Immature natural killer cell (primary cell): Measurements from ENCODE around the gene CTNNA3. TPM values are rescaled to one million over a fixed set of nuclear protein-coding genes. Genes with fewer than 3 reads are reported as not detected.

Experiments
- DNase-seq, 3 donors: peaks; one replicate each; pipeline ENCODE4 v3.0.0; 2022; ENCODE audit warnings: mixed read lengths in 1 of 3
- H3K27ac Mint-ChIP-seq, 6 donors: one replicate each; pipeline ENCODE4 v1.8.0; 2020; ENCODE audit warnings: mixed read lengths in 6 of 6, mild to moderate bottlenecking in 5 of 6, inconsistent platforms in 4 of 6, moderate library complexity in 3 of 6
- H3K27me3 Mint-ChIP-seq, 3 donors: one replicate each; pipeline ENCODE4 v1.8.0; 2020 to 2021; ENCODE audit warnings: low read depth in 3 of 3, mild to moderate bottlenecking in 3 of 3, mixed read lengths in 3 of 3, moderate library complexity in 3 of 3, inconsistent platforms in 1 of 3
- H3K36me3 Mint-ChIP-seq, 3 donors: one replicate each; pipeline ENCODE4 v1.8.0; 2020; ENCODE audit warnings: mixed read lengths in 3 of 3, inconsistent platforms in 2 of 3, mild to moderate bottlenecking in 2 of 3
- H3K4me1 Mint-ChIP-seq, 2 donors: one replicate each; pipeline ENCODE4 v1.8.0; 2020; ENCODE audit warnings: inconsistent platforms in 2 of 2, mild to moderate bottlenecking in 2 of 2, mixed read lengths in 2 of 2, moderate library complexity in 1 of 2
- H3K4me3 Mint-ChIP-seq, 5 donors: one replicate each; pipeline ENCODE4 v1.8.0; 2020; ENCODE audit warnings: mild to moderate bottlenecking in 5 of 5, mixed read lengths in 5 of 5, inconsistent platforms in 3 of 5, moderate library complexity in 3 of 5
- H3K9me3 Mint-ChIP-seq, 6 donors: one replicate each; pipeline ENCODE4 v1.8.0; 2020; ENCODE audit warnings: mild to moderate bottlenecking in 6 of 6, mixed read lengths in 6 of 6, inconsistent platforms in 4 of 6, moderate library complexity in 3 of 6
- polyA plus RNA-seq, 3 donors: library from polyadenylated mRNA; unstranded; fragments of 300-500 nt; fragmentation: Illumina TruSeq; gene quantifications; one replicate each; pipeline ENCODE4 v1.2.3, GENCODE V29; 2021

The CTNNA3 gene
- polyA plus RNA-seq, 3 donors from 2014 or later: not detected

GRCh38 chr10:66778351-66778750, 917.6 kb downstream of the CTNNA3 start:
- Mint-ChIP-seq H3K9me3 (peaks cover 6 to 23% (median 7%) of the 10 kb centered on the region in 6 donors), H3K4me3 (no peak overlapping the region), H3K4me1 (no peaks in the 10 kb centered on the region), H3K27me3 (peaks cover 0 to 2% (median 0%) of the 10 kb centered on the region in 3 donors), H3K36me3 (peaks cover 0 to 6% (median 0%) of the 10 kb centered on the region in 3 donors), H3K27ac (no peak overlapping the region)
- DNase-seq: no peak

- H3K4me3 Mint-ChIP-seq: no peak overlapping the region
- H3K27ac Mint-ChIP-seq: no peak overlapping the region
- no peak for DNase-seq
- H3K9me3 Mint-ChIP-seq: peaks cover 3 to 23% (median 8%) of the 10 kb centered on the region in 6 donors
- H3K27me3 Mint-ChIP-seq: peaks cover 0 to 2% (median 0%) of the 10 kb centered on the region in 3 donors
- peaks cover 0 to 6% (median 0%) of the 10 kb centered on the region in 3 donors for H3K36me3 Mint-ChIP-seq
- H3K4me1 Mint-ChIP-seq: no peaks in the 10 kb centered on the region
Observed at GRCh38 chr10:66777665-66778064, 918.3 kb downstream of the CTNNA3 start.

- Mint-ChIP-seq H3K36me3 (peaks cover 0 to 6% (median 0%) of the 10 kb centered on the region in 3 donors), H3K4me3 (no peak overlapping the region), H3K4me1 (no peaks in the 10 kb centered on the region), H3K27me3 (no peaks in the 10 kb centered on the region), H3K9me3 (peaks cover 0 to 17% (median 12%) of the 10 kb centered on the region in 6 donors), H3K27ac (no peak overlapping the region)
- DNase-seq: no peak
Observed at GRCh38 chr10:66773472-66773817, 922.5 kb downstream of the CTNNA3 start.

- no peak for DNase-seq
- Mint-ChIP-seq H3K27ac (no peak overlapping the region), H3K9me3 (peaks cover 0 to 17% (median 12%) of the 10 kb centered on the region in 6 donors), H3K27me3 (no peaks in the 10 kb centered on the region), H3K4me1 (no peaks in the 10 kb centered on the region), H3K4me3 (no peak overlapping the region), H3K36me3 (peaks cover 0 to 6% (median 0%) of the 10 kb centered on the region in 3 donors)
Observed at GRCh38 chr10:66772548-66773471, 923.2 kb downstream of the CTNNA3 start.

- Mint-ChIP-seq H3K36me3 (no peaks in the 10 kb centered on the region), H3K27ac (no peak overlapping the region), H3K9me3 (peaks cover 3 to 38% (median 8%) of the 10 kb centered on the region in 6 donors), H3K27me3 (no peaks in the 10 kb centered on the region), H3K4me3 (no peak overlapping the region), H3K4me1 (no peaks in the 10 kb centered on the region)
- DNase-seq: no peak
Observed at GRCh38 chr10:66767707-66768106, 928.3 kb downstream of the CTNNA3 start.

GRCh38 chr10:66762218-66762729, 933.7 kb downstream of the CTNNA3 start:
- Mint-ChIP-seq H3K27me3 (peaks cover 0 to 3% (median 0%) of the 10 kb centered on the region in 3 donors), H3K4me1 (no peaks in the 10 kb centered on the region), H3K4me3 (no peak overlapping the region), H3K36me3 (no peaks in the 10 kb centered on the region), H3K27ac (no peak overlapping the region), H3K9me3 (peaks cover 0 to 33% (median 5%) of the 10 kb centered on the region in 6 donors)
- no peak for DNase-seq

- Mint-ChIP-seq H3K9me3 (peaks cover 0 to 35% (median 2%) of the 10 kb centered on the region in 6 donors), H3K27me3 (peaks cover 0 to 3% (median 0%) of the 10 kb centered on the region in 3 donors), H3K4me3 (no peak overlapping the region), H3K36me3 (no peaks in the 10 kb centered on the region), H3K27ac (no peak overlapping the region), H3K4me1 (no peaks in the 10 kb centered on the region)
- DNase-seq: no peak
Observed at GRCh38 chr10:66760941-66761340, 935.1 kb downstream of the CTNNA3 start.

- H3K36me3 Mint-ChIP-seq: no peaks in the 10 kb centered on the region
- H3K4me3 Mint-ChIP-seq: no peak overlapping the region
- H3K27ac Mint-ChIP-seq: no peak overlapping the region
- H3K9me3 Mint-ChIP-seq: peaks cover 2 to 16% (median 7%) of the 10 kb centered on the region in 6 donors
- no peaks in the 10 kb centered on the region for H3K4me1 Mint-ChIP-seq
- no peak for DNase-seq
- H3K27me3 Mint-ChIP-seq: peaks cover 0 to 3% (median 0%) of the 10 kb centered on the region in 3 donors
Observed at GRCh38 chr10:66755474-66755873, 940.5 kb downstream of the CTNNA3 start.

GRCh38 chr10:66752714-66753113, 943.3 kb downstream of the CTNNA3 start:
- peaks cover 4 to 17% (median 10%) of the 10 kb centered on the region in 6 donors for H3K9me3 Mint-ChIP-seq
- DNase-seq: no peak
- no peaks in the 10 kb centered on the region for H3K4me1 Mint-ChIP-seq
- H3K4me3 Mint-ChIP-seq: no peak overlapping the region
- H3K27me3 Mint-ChIP-seq: no peaks in the 10 kb centered on the region
- no peaks in the 10 kb centered on the region for H3K36me3 Mint-ChIP-seq
- no peak overlapping the region for H3K27ac Mint-ChIP-seq

GRCh38 chr10:66748217-66748616, 947.8 kb downstream of the CTNNA3 start:
- no peaks in the 10 kb centered on the region for H3K4me1 Mint-ChIP-seq
- peaks cover 10 to 31% (median 13%) of the 10 kb centered on the region in 6 donors for H3K9me3 Mint-ChIP-seq
- H3K27me3 Mint-ChIP-seq: peaks cover 0 to 2% (median 0%) of the 10 kb centered on the region in 3 donors

GRCh38 chr10:66747451-66747850, 948.5 kb downstream of the CTNNA3 start:
- Mint-ChIP-seq H3K27me3 (peaks cover 0 to 2% (median 0%) of the 10 kb centered on the region in 3 donors), H3K36me3 (no peaks in the 10 kb centered on the region)

More at GRCh38 chr10:66748217-66748616, 947.8 kb downstream of the CTNNA3 start:
- Mint-ChIP-seq H3K4me3 (no peak overlapping the region), H3K36me3 (no peaks in the 10 kb centered on the region), H3K27ac (no peak overlapping the region)
- no peak for DNase-seq

GRCh38 chr10:66746711-66747110, 949.3 kb downstream of the CTNNA3 start:
- no peak for DNase-seq
- H3K36me3 Mint-ChIP-seq: no peaks in the 10 kb centered on the region
- no peaks in the 10 kb centered on the region for H3K4me1 Mint-ChIP-seq
- H3K4me3 Mint-ChIP-seq: no peak overlapping the region
- H3K9me3 Mint-ChIP-seq: peaks cover 11 to 38% (median 17%) of the 10 kb centered on the region in 6 donors
- H3K27me3 Mint-ChIP-seq: peaks cover 0 to 2% (median 0%) of the 10 kb centered on the region in 3 donors
- no peak overlapping the region for H3K27ac Mint-ChIP-seq

More at GRCh38 chr10:66747451-66747850, 948.5 kb downstream of the CTNNA3 start:
- Mint-ChIP-seq H3K4me1 (no peaks in the 10 kb centered on the region), H3K4me3 (no peak overlapping the region), H3K27ac (no peak overlapping the region), H3K9me3 (peaks cover 12 to 34% (median 15%) of the 10 kb centered on the region in 6 donors)
- no peak for DNase-seq

GRCh38 chr10:66746246-66746645, 949.7 kb downstream of the CTNNA3 start:
- no peak overlapping the region for H3K4me3 Mint-ChIP-seq
- peaks cover 0 to 2% (median 0%) of the 10 kb centered on the region in 3 donors for H3K27me3 Mint-ChIP-seq
- H3K9me3 Mint-ChIP-seq: peaks cover 7 to 42% (median 15%) of the 10 kb centered on the region in 6 donors
- no peaks in the 10 kb centered on the region for H3K36me3 Mint-ChIP-seq
- no peak for DNase-seq
- no peaks in the 10 kb centered on the region for H3K4me1 Mint-ChIP-seq
- H3K27ac Mint-ChIP-seq: no peak overlapping the region

- DNase-seq: no peak
- no peak overlapping the region for H3K27ac Mint-ChIP-seq
- H3K36me3 Mint-ChIP-seq: no peaks in the 10 kb centered on the region
- H3K27me3 Mint-ChIP-seq: peaks cover 0 to 2% (median 0%) of the 10 kb centered on the region in 3 donors
- H3K4me3 Mint-ChIP-seq: no peak overlapping the region
- H3K4me1 Mint-ChIP-seq: no peaks in the 10 kb centered on the region
- peaks cover 8 to 50% (median 17%) of the 10 kb centered on the region in 6 donors for H3K9me3 Mint-ChIP-seq
Observed at GRCh38 chr10:66744915-66745314, 951.1 kb downstream of the CTNNA3 start.
